Measurements from ENCODE around the gene SH3GL2.

GRCh38 chr9:17807613-17808282, 228.9 kb downstream of the SH3GL2 start:
- TF ChIP-seq CTCF (optimal IDR thresholded peaks at IDR 0.05 in 1 of 3, IDR thresholded peaks at IDR 0.05 in 1 of 3, conservative IDR thresholded peaks at IDR 0.05 in 1 of 3; ENCODE audit: extremely low read depth in 1 of 3, insufficient read depth in 2 of 3, low read length in 3 of 3) (no peak), EZH2 (IDR thresholded peaks at IDR 0.05; ENCODE audit: low read length) (no peak)
